GM23338 (cell line): ENCODE data around the gene CIB4. TPM values are rescaled to one million over a fixed set of nuclear protein-coding genes. Genes with fewer than 3 reads are reported as not detected.

Source experiments
- ATAC-seq: fragments of 200-7000 bp; cut with Tn5 transposase; 3 replicates; pipeline ENCODE4 v1.9.1; 2020
- DNase-seq: peaks from one replicate; pipeline ENCODE4 v3.0.0-alpha.2; 2015; ENCODE audit warnings: low spot score
- H2AFZ ChIP-seq: fragments of 200-600 bp; sonication (generic); 2 replicates; pipeline ENCODE4 v1.8.0; 2016; ENCODE audit warnings: antibody characterized with exemption, mild to moderate bottlenecking, moderate library complexity
- H3F3A ChIP-seq: fragments of 200-600 bp; sonication (generic); replicated peaks from 2 replicates; pipeline ENCODE4 v1.8.0; 2017; ENCODE audit warnings: antibody characterized with exemption, mixed run types, low read depth
- H3K27ac ChIP-seq: fragments of 200-600 bp; sonication (generic); 2 replicates; pipeline ENCODE4 v1.6.1; 2016; ENCODE audit warnings: low read depth
- H3K27me3 ChIP-seq: fragments of 200-600 bp; sonication (generic); 2 replicates; pipeline ENCODE4 v1.8.0; 2016; ENCODE audit warnings: mild to moderate bottlenecking, mixed run types, moderate library complexity; ENCODE audit not compliant: insufficient read depth
- H3K36me3 ChIP-seq: fragments of 200-600 bp; sonication (generic); 2 replicates; pipeline ENCODE4 v1.8.0; 2016; ENCODE audit warnings: mild to moderate bottlenecking; ENCODE audit not compliant: insufficient read depth
- H3K4me1 ChIP-seq: fragments of 200-600 bp; sonication (generic); 2 replicates; pipeline ENCODE4 v1.8.0; 2016; ENCODE audit warnings: mild to moderate bottlenecking, moderate library complexity; ENCODE audit not compliant: insufficient read depth
- H3K4me2 ChIP-seq: fragments of 200-600 bp; sonication (generic); 2 replicates; pipeline ENCODE4 v1.7.1; 2017; ENCODE audit warnings: mixed run types
- H3K4me3 ChIP-seq: fragments of 200-600 bp; sonication (generic); 2 replicates; pipeline ENCODE4 v1.6.1; 2016; ENCODE audit warnings: mixed run types
- H3K79me2 ChIP-seq: fragments of 200-600 bp; sonication (generic); replicated peaks from 2 replicates; pipeline ENCODE4 v1.8.0; 2017; ENCODE audit warnings: mild to moderate bottlenecking; ENCODE audit not compliant: insufficient read depth
- H3K9me2 ChIP-seq: fragments of 200-600 bp; sonication (generic); 2 replicates; pipeline ENCODE4 v1.8.0; 2017; ENCODE audit not compliant: insufficient read depth
- H4K20me1 ChIP-seq: fragments of 200-600 bp; sonication (generic); replicated peaks from 2 replicates; pipeline ENCODE4 v1.8.0; 2017; ENCODE audit warnings: mild to moderate bottlenecking; ENCODE audit not compliant: insufficient read depth
- H3K27ac Mint-ChIP-seq: 2 replicates; pipeline ENCODE4 v1.8.0; 2020; ENCODE audit warnings: inconsistent platforms, mild to moderate bottlenecking, moderate library complexity, mixed read lengths
- H3K27me3 Mint-ChIP-seq: 3 replicates; pipeline ENCODE4 v1.8.0; 2022; ENCODE audit warnings: low read depth, mild to moderate bottlenecking, moderate library complexity, mixed read lengths, inconsistent platforms; ENCODE audit not compliant: insufficient read depth, poor library complexity
- H3K36me3 Mint-ChIP-seq: 3 replicates; pipeline ENCODE4 v1.8.0; 2021; ENCODE audit warnings: low read depth, mild to moderate bottlenecking, inconsistent platforms, moderate library complexity, mixed read lengths
- H3K4me1 Mint-ChIP-seq: 3 replicates; pipeline ENCODE4 v1.8.0; 2020; ENCODE audit warnings: mild to moderate bottlenecking, inconsistent platforms, mixed read lengths
- H3K4me3 Mint-ChIP-seq: 3 replicates; pipeline ENCODE4 v1.8.0; 2021; ENCODE audit warnings: moderate library complexity, mild to moderate bottlenecking, inconsistent platforms, mixed read lengths
- H3K9me3 Mint-ChIP-seq: 3 replicates; pipeline ENCODE4 v1.8.0; 2020; ENCODE audit warnings: moderate library complexity, mild to moderate bottlenecking, inconsistent platforms, mixed read lengths
- CREB1 ChIP-seq: fragments of 250-450 bp; sonication (Bioruptor Pico); IDR thresholded peaks from 2 replicates; pipeline ENCODE4 v1.5.0; 2020; ENCODE audit warnings: low read depth, mild to moderate bottlenecking, moderate library complexity
- ETS1 ChIP-seq: IDR thresholded peaks from 2 replicates; pipeline ENCODE4 v1.6.1; 2016; ENCODE audit warnings: antibody characterized with exemption
- EZH2 ChIP-seq: fragments of 200-600 bp; sonication (generic); IDR thresholded peaks from one replicate; pipeline ENCODE4 v1.8.0; 2017; ENCODE audit warnings: antibody characterized with exemption, mild to moderate bottlenecking, low read depth; ENCODE audit not compliant: unreplicated experiment
- EZH2phosphoT487 ChIP-seq: fragments of 200-600 bp; sonication (generic); IDR thresholded peaks from one replicate; pipeline ENCODE4 v1.8.1; 2018; ENCODE audit warnings: antibody characterized with exemption; ENCODE audit not compliant: unreplicated experiment
- JUNB ChIP-seq: IDR thresholded peaks from one replicate; pipeline ENCODE4 v1.6.1; 2016; ENCODE audit warnings: antibody characterized with exemption; ENCODE audit not compliant: unreplicated experiment
- NANOG ChIP-seq: IDR thresholded peaks from 2 replicates; pipeline ENCODE4 v1.6.1; 2016; ENCODE audit warnings: antibody characterized with exemption, borderline replicate concordance
- POLR2AphosphoS5 ChIP-seq: IDR thresholded peaks from 2 replicates; pipeline ENCODE4 v1.6.1; 2016; ENCODE audit warnings: antibody characterized with exemption, low read depth
- REST ChIP-seq: IDR thresholded peaks from one replicate; pipeline ENCODE4 v1.6.1; 2018; ENCODE audit warnings: antibody characterized with exemption; ENCODE audit not compliant: unreplicated experiment
- STAT1 ChIP-seq: IDR thresholded peaks from one replicate; pipeline ENCODE4 v1.6.1; 2016; ENCODE audit warnings: antibody characterized with exemption; ENCODE audit not compliant: unreplicated experiment
- ZNF114 ChIP-seq: fragments of 250-450 bp; sonication (Bioruptor Pico); IDR thresholded peaks from 2 replicates; pipeline ENCODE4 v1.5.0; 2020; ENCODE audit warnings: mild to moderate bottlenecking, moderate library complexity
- ZNF331 ChIP-seq: fragments of 250-450 bp; sonication (Bioruptor Pico); IDR thresholded peaks from 2 replicates; pipeline ENCODE4 v1.5.0; 2020; ENCODE audit warnings: low read depth, mild to moderate bottlenecking, moderate library complexity
- polyA plus RNA-seq: library from polyadenylated mRNA; unstranded; fragments of >200 nt; fragmentation: Nextera tagmentation; extraction: Ambion mirVana; gene quantifications from 2 replicates; pipeline ENCODE4 v1.2.1, GENCODE V29; 2016
- total RNA-seq: library from RNA; depleted of rRNA; stranded (reverse); fragments of >200 nt; shearing (Covaris generic); gene quantifications from 2 replicates; pipeline ENCODE4 v1.2.3, GENCODE V29; 2014

The CIB4 gene
- total and polyA plus RNA-seq, 2 experiments from 2014 or later, result not detected

GRCh38 chr2:26540961-26541360 is 100.2 kb downstream of the CIB4 start:
- no peaks in the 10 kb centered on the region for H3K9me3 Mint-ChIP-seq
- DNase-seq (peak; percentile 35), ATAC-seq (peak; percentile 51)
- H3K4me3 Mint-ChIP-seq, result no peak overlapping the region
- peaks cover 12% of the 10 kb centered on the region for H3K4me1 ChIP-seq
- H2AFZ ChIP-seq, result peak overlapping the region; percentile 12; the same call in 1 of the 2 replicates
- H3K4me3 ChIP-seq, result 0 out of 2 replicates have a peak overlapping the region, but pooled peaks have one; percentile 27
- H3K27ac ChIP-seq, result no peak overlapping the region
- no peaks in the 10 kb centered on the region for H3F3A ChIP-seq
- H3K27me3 ChIP-seq, result no peaks in the 10 kb centered on the region
- no peak overlapping the region for H3K27ac Mint-ChIP-seq
- H4K20me1 ChIP-seq, result no peaks in the 10 kb centered on the region
- no peaks in the 10 kb centered on the region for H3K36me3 ChIP-seq
- H3K36me3 Mint-ChIP-seq, result no peaks in the 10 kb centered on the region
- no peaks in the 10 kb centered on the region for H3K79me2 ChIP-seq
- H3K9me2 ChIP-seq, result no peaks in the 10 kb centered on the region
- peaks cover 35% of the 10 kb centered on the region for H3K4me1 Mint-ChIP-seq
- TF ChIP-seq POLR2AphosphoS5 (no peak), NANOG (no peak), ZNF114 (CRISPR knock-in tag) (no peak)
- H3K4me2 ChIP-seq, result peak overlapping the region; percentile 67
- peaks cover 9% of the 10 kb centered on the region for H3K27me3 Mint-ChIP-seq

GRCh38 chr2:26540306-26540705 is 100.9 kb downstream of the CIB4 start:
- Histone ChIP-seq H2AFZ (0 out of 2 replicates have a peak overlapping the region, but pooled peaks have one; percentile 12), H3K27me3 (no peaks in the 10 kb centered on the region), H3K27ac (no peak overlapping the region), H4K20me1 (no peaks in the 10 kb centered on the region), H3K4me3 (no peak overlapping the region), H3K9me2 (no peaks in the 10 kb centered on the region), H3K79me2 (no peaks in the 10 kb centered on the region), H3K4me2 (peak overlapping the region; percentile 67; the same call in 1 of the 2 replicates), H3K4me1 (peaks cover 12% of the 10 kb centered on the region), H3F3A (no peaks in the 10 kb centered on the region), H3K36me3 (no peaks in the 10 kb centered on the region)
- no peak for TF ChIP-seq CREB1 (CRISPR knock-in tag)
- peak; percentile 64 for TF ChIP-seq REST
- H3K4me1 Mint-ChIP-seq, result peaks cover 35% of the 10 kb centered on the region
- ATAC-seq, result peak; percentile 71
- H3K27me3 Mint-ChIP-seq, result peaks cover 9% of the 10 kb centered on the region
- no peak overlapping the region for H3K4me3 Mint-ChIP-seq
- no peaks in the 10 kb centered on the region for H3K36me3 Mint-ChIP-seq
- DNase-seq, result peak; percentile 30
- no peak overlapping the region for H3K27ac Mint-ChIP-seq
- H3K9me3 Mint-ChIP-seq, result no peaks in the 10 kb centered on the region

- Histone ChIP-seq H3K4me3 (no peak overlapping the region), H4K20me1 (no peaks in the 10 kb centered on the region), H3K27ac (no peak overlapping the region), H3K79me2 (no peaks in the 10 kb centered on the region), H3K36me3 (no peaks in the 10 kb centered on the region), H3K9me2 (no peaks in the 10 kb centered on the region), H3K4me2 (no peak overlapping the region), H3K4me1 (peaks cover 12% of the 10 kb centered on the region), H2AFZ (no peak overlapping the region), H3K27me3 (no peaks in the 10 kb centered on the region), H3F3A (no peaks in the 10 kb centered on the region)
- Mint-ChIP-seq H3K27me3 (peaks cover 9% of the 10 kb centered on the region), H3K9me3 (no peaks in the 10 kb centered on the region), H3K36me3 (no peaks in the 10 kb centered on the region), H3K4me3 (no peak overlapping the region), H3K27ac (no peak overlapping the region), H3K4me1 (peaks cover 33% of the 10 kb centered on the region)
- no peak for ATAC-seq
- no peak for DNase-seq
- no peak for TF ChIP-seq ETS1
- no peak for TF ChIP-seq STAT1
- TF ChIP-seq CREB1 (CRISPR knock-in tag), result no peak
- TF ChIP-seq POLR2AphosphoS5, result no peak
- TF ChIP-seq ZNF331 (CRISPR knock-in tag), result no peak
- TF ChIP-seq EZH2phosphoT487, result no peak
- no peak for TF ChIP-seq REST
- TF ChIP-seq ZNF114 (CRISPR knock-in tag), result no peak
- no peak for TF ChIP-seq NANOG
- no peak for TF ChIP-seq EZH2
- TF ChIP-seq JUNB, result no peak
Measured at GRCh38 chr2:26537826-26538475, 103.2 kb downstream of the CIB4 start.
